Fibroblast of lung (primary cell): Measurements from ENCODE around the gene KCNN3.

Source experiments
- CTCF ChIP-seq, 2 donors: IDR thresholded peaks in 1 of 2; conservative IDR thresholded peaks in 1 of 2; 1 replicate in 1 of 2; 2 replicates in 1 of 2; pipeline ENCODE4 v1.5.1; 2011 to 2012; ENCODE audit warnings: low read length in 2 of 2, control low read depth in 1 of 2, inconsistent platforms in 1 of 2, low read depth in 1 of 2, mild to moderate bottlenecking in 1 of 2
- EZH2 ChIP-seq: IDR thresholded peaks from 2 replicates; pipeline ENCODE4 v1.5.1; 2012; ENCODE audit warnings: low read length, control low read depth, mild to moderate bottlenecking; ENCODE audit errors: missing control alignments

- TF ChIP-seq CTCF (conservative IDR thresholded peaks at IDR 0.05 in 1 of 2, IDR thresholded peaks at IDR 0.05 in 1 of 2; ENCODE audit: low read depth in 1 of 2, low read length in 2 of 2) (no peak), EZH2 (no peak)
Measured at GRCh38 chr1:154768456-154769125, 101.5 kb downstream of the KCNN3 start.
